IMR-90 (cell line): ENCODE results near the gene HSPA1A. TPM values are rescaled to one million over a fixed set of nuclear protein-coding genes. Genes with fewer than 3 reads are reported as not detected.

Experiments
- ATAC-seq: fragments of 200-7000 bp; cut with Tn5 transposase; 2 replicates; pipeline ENCODE4 v1.9.1; 2020; ENCODE audit warnings: low read depth, mild to moderate bottlenecking, moderate library complexity
- BruUV-seq: library from RNA; stranded (reverse); fragments of 400-500 nt; replicated peaks from 2 replicates; lab custom pipeline; 2021; lab: Mats Ljungman, UMichigan
- CTCF ChIA-PET: fragments of 300-600 bp; formaldehyde crosslinking; extraction: SDS; loops from one replicate; lab custom pipeline; 2021; ENCODE audit warnings: antibody characterized with exemption; lab: Yijun Ruan, JAX
- POLR2A ChIA-PET: fragments of 300-600 bp; sonication (Branson Sonifier 250); formaldehyde crosslinking; loops from one replicate; lab custom pipeline; 2022; ENCODE audit warnings: antibody characterized with exemption; ENCODE audit not compliant: unreplicated experiment; lab: Charles Lee
- DNase-seq: peaks from one replicate; pipeline ENCODE4 v3.0.0; 2013
- H2AFZ ChIP-seq: replicated peaks from 2 replicates; pipeline ENCODE3; 2013; ENCODE audit warnings: low read length, mild to moderate bottlenecking; ENCODE audit not compliant: poor library complexity
- H2AK5ac ChIP-seq: 2 replicates; pipeline ENCODE4 v1.6.1; 2013; ENCODE audit warnings: low read depth, low read length, inconsistent platforms
- H2AK9ac ChIP-seq: replicated peaks from 2 replicates; pipeline ENCODE3; 2013; ENCODE audit warnings: mild to moderate bottlenecking, low read depth, low read length, moderate library complexity; ENCODE audit not compliant: poor library complexity
- H2BK120ac ChIP-seq: 2 replicates; pipeline ENCODE4 v1.6.1; 2013; ENCODE audit warnings: low read depth, low read length, inconsistent platforms
- H2BK15ac ChIP-seq: 3 replicates; pipeline ENCODE4 v1.6.1; 2013; ENCODE audit warnings: low read depth, low read length, inconsistent platforms
- H2BK20ac ChIP-seq: 2 replicates; pipeline ENCODE4 v1.6.1; 2013; ENCODE audit warnings: low read depth, mild to moderate bottlenecking, inconsistent platforms, low read length, moderate library complexity
- H2BK5ac ChIP-seq: 2 replicates; pipeline ENCODE4 v1.6.1; 2013; ENCODE audit warnings: mild to moderate bottlenecking, low read depth, low read length, inconsistent platforms; ENCODE audit not compliant: poor library complexity, severe bottlenecking
- H3K14ac ChIP-seq: replicated peaks from 2 replicates; pipeline ENCODE4 v1.6.1; 2013; ENCODE audit warnings: low read depth, low read length, inconsistent platforms
- H3K18ac ChIP-seq: 2 replicates; pipeline ENCODE4 v1.6.1; 2013; ENCODE audit warnings: low read depth, low read length, control low read depth
- H3K23ac ChIP-seq: 2 replicates; pipeline ENCODE4 v1.6.1; 2013; ENCODE audit warnings: low read depth, low read length, inconsistent platforms
- H3K27ac ChIP-seq: 2 replicates; pipeline ENCODE4 v1.5.1; 2013; ENCODE audit warnings: mild to moderate bottlenecking, control low read depth, low read length; ENCODE audit not compliant: insufficient read depth
- H3K27me3 ChIP-seq: 2 replicates; pipeline ENCODE4 v1.6.1; 2013; ENCODE audit warnings: low read length; ENCODE audit not compliant: control insufficient read depth, insufficient read depth
- H3K36me3 ChIP-seq: 2 replicates; pipeline ENCODE4 v1.6.1; 2013; ENCODE audit warnings: low read length, mixed read lengths; ENCODE audit not compliant: control insufficient read depth, insufficient read depth
- H3K4ac ChIP-seq: 2 replicates; pipeline ENCODE4 v1.6.1; 2013; ENCODE audit warnings: low read depth, low read length, inconsistent platforms
- H3K4me1 ChIP-seq: 2 replicates; pipeline ENCODE4 v1.6.1; 2013; ENCODE audit warnings: low read length, mixed read lengths; ENCODE audit not compliant: control insufficient read depth, insufficient read depth
- H3K4me2 ChIP-seq: 2 replicates; pipeline ENCODE4 v1.6.1; 2013; ENCODE audit warnings: low read depth, mild to moderate bottlenecking, control low read depth, low read length, moderate library complexity
- H3K4me3 ChIP-seq: 2 replicates; pipeline ENCODE4 v1.5.1; 2013; ENCODE audit warnings: low read depth, mild to moderate bottlenecking, control low read depth, low read length, moderate library complexity; ENCODE audit not compliant: insufficient read depth
- H3K56ac ChIP-seq: 2 replicates; pipeline ENCODE4 v1.6.1; 2013; ENCODE audit warnings: low read length, inconsistent platforms; ENCODE audit not compliant: insufficient read depth; ENCODE audit errors: extremely low read depth
- H3K79me1 ChIP-seq, 2 experiments: 2 replicates each; pipeline ENCODE4 v1.6.1; 2013; ENCODE audit warnings: low read length in 2 of 2, inconsistent platforms in 1 of 2, low read depth in 1 of 2
- H3K9ac ChIP-seq: 2 replicates; pipeline ENCODE4 v1.6.1; 2013; ENCODE audit warnings: low read depth, low read length, control low read depth
- H3K9me1 ChIP-seq: 2 replicates; pipeline ENCODE4 v1.6.1; 2013; ENCODE audit warnings: low read length, inconsistent platforms; ENCODE audit not compliant: insufficient read depth
- H3K9me3 ChIP-seq: 2 replicates; pipeline ENCODE4 v1.6.1; 2013; ENCODE audit warnings: low read length; ENCODE audit not compliant: control insufficient read depth, insufficient read depth
- H4K20me1 ChIP-seq: 2 replicates; pipeline ENCODE4 v1.6.1; 2013; ENCODE audit warnings: low read length, inconsistent platforms; ENCODE audit not compliant: insufficient read depth
- H4K5ac ChIP-seq: 2 replicates; pipeline ENCODE4 v1.6.1; 2013; ENCODE audit warnings: mild to moderate bottlenecking, low read depth, low read length, control low read depth
- H4K8ac ChIP-seq, 2 experiments: 2 replicates each; pipeline ENCODE4 v1.6.1; 2013; ENCODE audit warnings: low read depth in 2 of 2, low read length in 2 of 2, control low read depth in 1 of 2, inconsistent platforms in 1 of 2
- H4K91ac ChIP-seq: 2 replicates; pipeline ENCODE4 v1.6.1; 2013; ENCODE audit warnings: low read depth, low read length, inconsistent platforms; ENCODE audit not compliant: insufficient read depth
- BHLHE40 ChIP-seq: fragments of 150-350 bp; IDR thresholded peaks from 2 replicates; pipeline ENCODE4 v1.6.1; 2016; ENCODE audit warnings: mild to moderate bottlenecking, low read depth, low read length
- CEBPB ChIP-seq: IDR thresholded peaks from 2 replicates; pipeline ENCODE4 v1.6.1; 2012; ENCODE audit warnings: low read depth, low read length, improper control_type of control experiment
- CHD1 ChIP-seq: IDR thresholded peaks from 2 replicates; pipeline ENCODE4 v1.6.1; 2012; ENCODE audit warnings: low read depth, low read length, improper control_type of control experiment
- CTCF ChIP-seq: conservative IDR thresholded peaks from 2 replicates; pipeline ENCODE4 v1.5.1; 2012; ENCODE audit warnings: mild to moderate bottlenecking, low read depth, low read length, improper control_type of control experiment
- ELK1 ChIP-seq: fragments of 150-350 bp; IDR thresholded peaks from 2 replicates; pipeline ENCODE4 v1.6.1; 2016; ENCODE audit warnings: low read depth, mild to moderate bottlenecking, low read length, moderate library complexity, borderline replicate concordance
- FOS ChIP-seq: fragments of 150-350 bp; IDR thresholded peaks from 2 replicates; pipeline ENCODE4 v1.6.1; 2016; ENCODE audit warnings: low read depth, low read length
- MAFK ChIP-seq: IDR thresholded peaks from 2 replicates; pipeline ENCODE4 v1.6.1; 2012; ENCODE audit warnings: low read depth, low read length, improper control_type of control experiment
- MAZ ChIP-seq: IDR thresholded peaks from 2 replicates; pipeline ENCODE4 v1.6.1; 2012; ENCODE audit warnings: low read depth, mild to moderate bottlenecking, low read length, improper control_type of control experiment, moderate library complexity, borderline replicate concordance
- MXI1 ChIP-seq: IDR thresholded peaks from 2 replicates; pipeline ENCODE4 v1.6.1; 2012; ENCODE audit warnings: low read depth, mild to moderate bottlenecking, low read length, moderate library complexity, borderline replicate concordance
- NFE2L2 ChIP-seq: fragments of 150-350 bp; IDR thresholded peaks from 2 replicates; pipeline ENCODE4 v1.6.1; 2016; ENCODE audit warnings: low read depth, mild to moderate bottlenecking, low read length
- POLR2A ChIP-seq: IDR thresholded peaks from 2 replicates; pipeline ENCODE4 v1.6.1; 2012; ENCODE audit warnings: mild to moderate bottlenecking, low read depth, low read length
- RAD21 ChIP-seq: IDR thresholded peaks from 2 replicates; pipeline ENCODE4 v1.6.1; 2012; ENCODE audit warnings: low read length, improper control_type of control experiment
- RCOR1 ChIP-seq: IDR thresholded peaks from 2 replicates; pipeline ENCODE4 v1.6.1; 2012; ENCODE audit warnings: mild to moderate bottlenecking, low read length, improper control_type of control experiment; ENCODE audit not compliant: insufficient replicate concordance
- RFX5 ChIP-seq: IDR thresholded peaks from 2 replicates; pipeline ENCODE4 v1.8.0; 2012; ENCODE audit warnings: low read depth, mild to moderate bottlenecking, low read length, moderate library complexity
- SMC3 ChIP-seq: fragments of 150-350 bp; IDR thresholded peaks from 2 replicates; pipeline ENCODE4 v1.6.1; 2016; ENCODE audit warnings: low read depth, mild to moderate bottlenecking, antibody characterized with exemption, low read length, moderate library complexity
- USF2 ChIP-seq: fragments of 150-350 bp; IDR thresholded peaks from 2 replicates; pipeline ENCODE4 v1.6.1; 2017; ENCODE audit warnings: mild to moderate bottlenecking, antibody characterized with exemption, low read length, low read depth
- WGBS, 2 experiments: methylation state at CpG; one replicate each; pipeline versions ENCODE4 v1.1.5 to v1.1.7; 2013; ENCODE audit warnings: missing lambda C conversion rate in 2 of 2; ENCODE audit not compliant: insufficient read length in 1 of 2; ENCODE audit errors: extremely low coverage in 2 of 2; 5-methylcytosine and 5-hydroxymethylcytosine counted together
- dilution Hi-C: fragments of 300-500 bp; cut with HindIII; formaldehyde crosslinking; loops from one replicate; pipeline ENCODE4 v1.14.3; 2018; ENCODE audit warnings: low sequenced_read_pairs; ENCODE audit not compliant: unreplicated experiment
- in situ Hi-C: fragments of 300-500 bp; cut with MboI; formaldehyde crosslinking; loops from 3 replicates; pipeline ENCODE4 v1.14.3; 2019; ENCODE audit warnings: low sequenced_read_pairs, inconsistent platforms, mixed read lengths
- intact Hi-C: fragments of 100-400 bp; cut with micrococcal nuclease; formaldehyde crosslinking; loops from 2 replicates; pipeline ENCODE4 v1.10.0; 2022
- polyA plus RNA-seq, 3 experiments: library from polyadenylated mRNA; depleted of rRNA; stranded (reverse); fragments of >200 nt; gene quantifications; 2 replicates each; pipeline ENCODE4 v1.2.3, GENCODE V29; 2012; ENCODE audit warnings: low replicate concordance in 1 of 3
- total RNA-seq: library from RNA; depleted of rRNA; stranded (reverse); fragments of >200 nt; gene quantifications from 2 replicates; pipeline ENCODE4 v1.2.3, GENCODE V29; 2012

The HSPA1A gene
- total and polyA plus RNA-seq, 2 of the 4 experiments (the other 2 are of a cell fraction) = 94.6 to 95.3 TPM

GRCh38 chr6:31792761-31793171 lies 22.6 kb upstream of the HSPA1A start:
- Histone ChIP-seq H3K9me3 (no peaks in the 10 kb centered on the region), H3K23ac (0 out of 2 replicates have a peak overlapping the region, but pooled peaks have one; percentile 33), H4K8ac (no peak overlapping the region), H3K4me2 (no peak overlapping the region), H2AK9ac (peak overlapping the region; percentile 67), H4K91ac (no peak overlapping the region), H3K14ac (no peak overlapping the region), H3K27me3 (no peaks in the 10 kb centered on the region), H3K56ac (no peak overlapping the region), H3K9me1 (0 out of 2 replicates have a peak, but pooled peaks cover 3% of the 10 kb centered on the region), H2BK5ac (no peak overlapping the region), H4K20me1 (no peaks in the 10 kb centered on the region), H3K4ac (no peak overlapping the region), H3K9ac (no peak overlapping the region), H3K27ac (no peak overlapping the region), H3K4me1 (no peaks in the 10 kb centered on the region; the same call in 1 of the 2 replicates), H3K36me3 (peaks cover 18% of the 10 kb centered on the region), H3K18ac (no peak overlapping the region), H3K79me1 (peaks cover 0 to 49% of the 10 kb centered on the region in 2 experiments), H2BK15ac (no peak overlapping the region), H2BK120ac (no peak overlapping the region), H3K4me3 (no peak overlapping the region), H2BK20ac (no peak overlapping the region), H2AFZ (peak overlapping the region; percentile 10), H4K5ac (no peak overlapping the region), H2AK5ac (no peak overlapping the region)
- ChIA-PET CTCF (no interaction called here), POLR2A (no interaction called here)
- dilution Hi-C loops (no loop called here), in situ Hi-C loops (no loop called here), intact Hi-C loops (no loop called here)
- ATAC-seq = no peak
- TF ChIP-seq RCOR1 (no peak), RFX5 (no peak), ELK1 (no peak), CHD1 (no peak), RAD21 (no peak), SMC3 (no peak), CEBPB (no peak), MXI1 (no peak), MAFK (no peak), BHLHE40 (no peak), MAZ (no peak), POLR2A (no peak), NFE2L2 (no peak), FOS (no peak), CTCF (no peak), USF2 (no peak)
- BruUV-seq = no TSS peak
- DNase-seq = peak; percentile 43
- no CpG with 5 or more reads among the region's 12 CpGs for WGBS, 2 experiments
